Measurements from ENCODE around the gene PUSL1.

Gene PUSL1

DNA sequence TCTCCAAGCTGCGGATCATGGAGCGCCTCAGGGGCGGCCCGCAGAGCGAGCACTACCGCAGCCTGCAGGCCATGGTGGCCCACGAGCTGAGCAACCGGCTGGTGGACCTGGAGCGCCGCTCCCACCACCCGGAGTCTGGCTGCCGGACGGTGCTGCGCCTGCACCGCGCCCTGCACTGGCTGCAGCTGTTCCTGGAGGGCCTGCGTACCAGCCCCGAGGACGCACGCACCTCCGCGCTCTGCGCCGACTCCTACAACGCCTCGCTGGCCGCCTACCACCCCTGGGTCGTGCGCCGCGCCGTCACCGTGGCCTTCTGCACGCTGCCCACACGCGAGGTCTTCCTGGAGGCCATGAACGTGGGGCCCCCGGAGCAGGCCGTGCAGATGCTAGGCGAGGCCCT, 18.9 kb downstream of the PUSL1 start:
- TF ChIP-seq, protein P1, sequence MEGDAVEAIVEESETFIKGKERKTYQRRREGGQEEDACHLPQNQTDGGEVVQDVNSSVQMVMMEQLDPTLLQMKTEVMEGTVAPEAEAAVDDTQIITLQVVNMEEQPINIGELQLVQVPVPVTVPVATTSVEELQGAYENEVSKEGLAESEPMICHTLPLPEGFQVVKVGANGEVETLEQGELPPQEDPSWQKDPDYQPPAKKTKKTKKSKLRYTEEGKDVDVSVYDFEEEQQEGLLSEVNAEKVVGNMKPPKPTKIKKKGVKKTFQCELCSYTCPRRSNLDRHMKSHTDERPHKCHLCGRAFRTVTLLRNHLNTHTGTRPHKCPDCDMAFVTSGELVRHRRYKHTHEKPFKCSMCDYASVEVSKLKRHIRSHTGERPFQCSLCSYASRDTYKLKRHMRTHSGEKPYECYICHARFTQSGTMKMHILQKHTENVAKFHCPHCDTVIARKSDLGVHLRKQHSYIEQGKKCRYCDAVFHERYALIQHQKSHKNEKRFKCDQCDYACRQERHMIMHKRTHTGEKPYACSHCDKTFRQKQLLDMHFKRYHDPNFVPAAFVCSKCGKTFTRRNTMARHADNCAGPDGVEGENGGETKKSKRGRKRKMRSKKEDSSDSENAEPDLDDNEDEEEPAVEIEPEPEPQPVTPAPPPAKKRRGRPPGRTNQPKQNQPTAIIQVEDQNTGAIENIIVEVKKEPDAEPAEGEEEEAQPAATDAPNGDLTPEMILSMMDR (conservative IDR thresholded peaks at IDR 0.05; ENCODE audit: low read depth, low read length): no peak
- DNase-seq (ENCODE audit: low read depth): no peak
- no peak overlapping the region for H3K4me3 ChIP-seq (ENCODE audit: low read length)

- H3K4me3 ChIP-seq (ENCODE audit: low read length): no peak overlapping the region
- TF ChIP-seq, protein P1 (conservative IDR thresholded peaks at IDR 0.05; ENCODE audit: low read depth, low read length): no peak
- DNase-seq (ENCODE audit: low read depth): no peak
Measured at GRCh38 chr1:1328254-1328653, 19.9 kb downstream of the PUSL1 start.

DNA sequence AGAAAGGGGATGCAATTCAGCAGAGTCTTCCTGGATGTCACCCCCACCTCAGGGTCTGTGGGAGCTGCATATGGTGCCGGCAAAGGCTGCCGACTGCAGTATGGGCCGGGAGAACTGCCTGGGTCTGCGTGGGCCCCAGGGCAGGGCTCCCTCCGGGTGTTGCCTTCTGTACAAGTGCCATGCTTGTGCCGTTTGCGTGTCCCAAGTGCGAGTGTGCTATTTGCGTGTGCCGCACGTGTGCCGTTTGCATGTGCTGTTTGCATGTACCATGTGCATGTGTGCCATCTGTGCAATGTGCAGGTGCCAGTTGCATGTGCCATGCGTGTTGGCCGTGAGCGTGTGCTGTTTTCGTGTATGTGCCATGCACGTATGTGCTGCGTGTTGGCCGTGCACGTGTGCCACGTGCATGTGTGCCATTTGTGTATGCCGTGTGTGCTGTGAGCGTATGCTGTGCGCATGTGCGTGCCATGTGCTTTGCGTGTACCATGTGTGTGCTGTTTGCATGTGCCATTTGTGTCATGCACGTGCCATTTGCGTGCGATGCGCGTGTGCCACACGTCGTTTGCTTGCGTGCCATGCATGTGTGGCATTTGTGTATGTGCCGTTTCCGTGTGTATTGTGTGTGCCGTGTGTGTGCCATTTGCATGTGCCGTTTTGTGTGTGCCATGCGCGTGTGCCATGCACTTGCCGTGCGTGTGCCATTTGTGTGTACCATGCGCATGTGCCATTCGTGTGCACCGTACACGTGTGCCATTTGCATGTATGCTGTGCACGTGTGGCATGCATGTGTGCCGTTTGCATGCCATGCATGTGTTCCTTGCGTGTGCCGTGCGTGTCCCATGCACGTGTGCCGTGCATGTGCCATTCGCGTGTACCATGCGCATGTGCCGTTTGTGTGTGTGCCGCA, 21.2 kb downstream of the PUSL1 start:
- no peak overlapping the region for H3K4me3 ChIP-seq (ENCODE audit: low read length)
- DNase-seq (ENCODE audit: low read depth): no peak
- TF ChIP-seq, protein P1 (conservative IDR thresholded peaks at IDR 0.05; ENCODE audit: low read depth, low read length): no peak

DNA sequence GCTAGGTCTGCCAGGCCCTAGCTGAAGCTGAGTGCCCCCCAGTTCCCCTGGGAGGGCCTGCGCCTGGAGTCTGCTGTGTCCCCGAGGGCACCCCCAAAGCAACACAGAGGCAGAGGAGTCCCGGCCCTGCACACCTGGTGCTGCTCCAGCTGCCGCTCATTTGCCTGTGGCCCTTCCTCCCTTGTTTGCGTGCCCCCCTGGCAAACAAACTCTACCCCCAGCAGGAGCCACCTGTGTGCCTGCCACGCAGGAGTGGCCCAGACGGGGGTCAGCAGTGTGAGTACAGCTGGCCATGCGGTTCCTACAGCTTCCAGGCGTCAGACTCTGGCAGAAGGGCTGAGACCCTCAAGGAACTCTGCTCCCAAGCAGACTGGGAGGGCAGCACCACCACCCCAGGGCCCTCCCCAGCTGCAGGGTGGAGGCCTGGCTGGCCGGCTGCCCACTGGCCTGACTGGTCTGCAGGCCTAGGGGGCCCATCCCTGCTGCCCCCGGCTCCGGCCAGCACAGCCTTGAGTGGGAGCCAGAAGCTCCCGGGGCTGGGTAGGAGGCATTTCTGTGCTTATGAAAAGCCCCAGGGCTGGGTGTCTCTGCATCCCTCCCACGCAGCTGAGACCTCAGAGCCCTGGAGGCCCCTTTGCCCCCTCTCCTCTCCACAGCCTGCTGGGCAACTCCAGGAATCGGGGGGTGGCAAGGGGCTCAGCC, 22.1 kb downstream of the PUSL1 start:
- DNase-seq (ENCODE audit: low read depth): no peak
- no peak overlapping the region for H3K4me3 ChIP-seq (ENCODE audit: low read length)
- TF ChIP-seq, protein P1 (conservative IDR thresholded peaks at IDR 0.05; ENCODE audit: low read depth, low read length): no peak

DNA sequence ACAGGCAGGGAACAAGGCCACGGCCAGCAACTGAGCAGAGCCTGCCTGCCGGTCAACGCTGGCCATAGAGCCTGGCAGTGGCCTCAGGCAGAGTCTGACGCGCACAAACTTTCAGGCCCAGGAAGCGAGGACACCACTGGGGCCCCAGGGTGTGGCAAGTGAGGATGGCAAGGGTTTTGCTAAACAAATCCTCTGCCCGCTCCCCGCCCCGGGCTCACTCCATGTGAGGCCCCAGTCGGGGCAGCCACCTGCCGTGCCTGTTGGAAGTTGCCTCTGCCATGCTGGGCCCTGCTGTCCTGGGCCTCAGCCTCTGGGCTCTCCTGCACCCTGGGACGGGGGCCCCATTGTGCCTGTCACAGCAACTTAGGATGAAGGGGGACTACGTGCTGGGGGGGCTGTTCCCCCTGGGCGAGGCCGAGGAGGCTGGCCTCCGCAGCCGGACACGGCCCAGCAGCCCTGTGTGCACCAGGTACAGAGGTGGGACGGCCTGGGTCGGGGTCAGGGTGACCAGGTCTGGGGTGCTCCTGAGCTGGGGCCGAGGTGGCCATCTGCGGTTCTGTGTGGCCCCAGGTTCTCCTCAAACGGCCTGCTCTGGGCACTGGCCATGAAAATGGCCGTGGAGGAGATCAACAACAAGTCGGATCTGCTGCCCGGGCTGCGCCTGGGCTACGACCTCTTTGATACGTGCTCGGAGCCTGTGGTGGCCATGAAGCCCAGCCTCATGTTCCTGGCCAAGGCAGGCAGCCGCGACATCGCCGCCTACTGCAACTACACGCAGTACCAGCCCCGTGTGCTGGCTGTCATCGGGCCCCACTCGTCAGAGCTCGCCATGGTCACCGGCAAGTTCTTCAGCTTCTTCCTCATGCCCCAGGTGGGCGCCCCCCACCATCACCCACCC, 22.9 kb downstream of the PUSL1 start, which contains the start of gene TAS1R3:
Gene TAS1R3 (plus strand): TSS at position 213 of the 898 bp plus-strand sequence. CDS start 66 bp downstream, at position 279.
- no peak within 1 kb of the TSS for H3K4me3 ChIP-seq (ENCODE audit: low read length)
- TF ChIP-seq, protein P1 (conservative IDR thresholded peaks at IDR 0.05; ENCODE audit: low read depth, low read length): no peak
- no peak for DNase-seq (ENCODE audit: low read depth)

DNA sequence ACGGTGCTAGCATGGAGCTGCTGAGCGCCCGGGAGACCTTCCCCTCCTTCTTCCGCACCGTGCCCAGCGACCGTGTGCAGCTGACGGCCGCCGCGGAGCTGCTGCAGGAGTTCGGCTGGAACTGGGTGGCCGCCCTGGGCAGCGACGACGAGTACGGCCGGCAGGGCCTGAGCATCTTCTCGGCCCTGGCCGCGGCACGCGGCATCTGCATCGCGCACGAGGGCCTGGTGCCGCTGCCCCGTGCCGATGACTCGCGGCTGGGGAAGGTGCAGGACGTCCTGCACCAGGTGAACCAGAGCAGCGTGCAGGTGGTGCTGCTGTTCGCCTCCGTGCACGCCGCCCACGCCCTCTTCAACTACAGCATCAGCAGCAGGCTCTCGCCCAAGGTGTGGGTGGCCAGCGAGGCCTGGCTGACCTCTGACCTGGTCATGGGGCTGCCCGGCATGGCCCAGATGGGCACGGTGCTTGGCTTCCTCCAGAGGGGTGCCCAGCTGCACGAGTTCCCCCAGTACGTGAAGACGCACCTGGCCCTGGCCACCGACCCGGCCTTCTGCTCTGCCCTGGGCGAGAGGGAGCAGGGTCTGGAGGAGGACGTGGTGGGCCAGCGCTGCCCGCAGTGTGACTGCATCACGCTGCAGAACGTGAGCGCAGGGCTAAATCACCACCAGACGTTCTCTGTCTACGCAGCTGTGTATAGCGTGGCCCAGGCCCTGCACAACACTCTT, 23.8 kb downstream of the PUSL1 start:
- no peak overlapping the region for H3K4me3 ChIP-seq (ENCODE audit: low read length)
- DNase-seq (ENCODE audit: low read depth): no peak
- TF ChIP-seq, protein P1 (conservative IDR thresholded peaks at IDR 0.05; ENCODE audit: low read depth, low read length): no peak
